Stimulated activated CD4-positive, alpha-beta T cell treated with anti-CD3 and anti-CD28 coated beads, TNF-alpha, amount 100 ng/mL, for 1 hour (primary cell): ENCODE data around the gene GABPB1.

Experiments
- DNase-seq, 3 donors: peaks; one replicate each; pipeline ENCODE4 v3.0.0-alpha.2; 2020; ENCODE audit warnings: low read depth in 3 of 3, low spot score in 1 of 3

The GABPB1 gene

GRCh38 chr15:50244959-50245624 lies 109.9 kb downstream of the GABPB1 start:
- DNase-seq: no peak

- DNase-seq: no peak
Measured at GRCh38 chr15:50244153-50244552, 110.8 kb downstream of the GABPB1 start.

- DNase-seq: no peak
Measured at GRCh38 chr15:50241684-50242450, 113.1 kb downstream of the GABPB1 start.

- DNase-seq: no peak
Measured at GRCh38 chr15:50238255-50238654, 116.7 kb downstream of the GABPB1 start.

- DNase-seq: no peak
Measured at GRCh38 chr15:50236433-50236832, 118.6 kb downstream of the GABPB1 start.

GRCh38 chr15:50235794-50236193 lies 119.2 kb downstream of the GABPB1 start:
- no peak for DNase-seq

- DNase-seq: no peak
Measured at GRCh38 chr15:50234764-50235163, 120.2 kb downstream of the GABPB1 start.

- DNase-seq: no peak
Measured at GRCh38 chr15:50233192-50233736, 121.7 kb downstream of the GABPB1 start.

GRCh38 chr15:50232791-50233190 lies 122.2 kb downstream of the GABPB1 start:
- no peak for DNase-seq

- no peak for DNase-seq
Measured at GRCh38 chr15:50231761-50232160, 123.2 kb downstream of the GABPB1 start.

GRCh38 chr15:50229336-50229735 lies 125.7 kb downstream of the GABPB1 start:
- no peak for DNase-seq

- no peak for DNase-seq
Measured at GRCh38 chr15:50228866-50229265, 126.1 kb downstream of the GABPB1 start.

GRCh38 chr15:50227076-50227475 lies 127.9 kb downstream of the GABPB1 start:
- no peak for DNase-seq

GRCh38 chr15:50225938-50226337 lies 129.1 kb downstream of the GABPB1 start:
- DNase-seq: no peak
